Measurements from ENCODE around the gene PIK3AP1.

- TF ChIP-seq EZH2 (IDR thresholded peaks at IDR 0.05; ENCODE audit: insufficient read depth, poor library complexity, severe bottlenecking) (no peak), EZH2phosphoT487 (IDR thresholded peaks at IDR 0.05; ENCODE audit: insufficient read depth, low read depth) (no peak)
These were observed 19.0 kb downstream of the PIK3AP1 start for GRCh38 chr10:96701265-96701664.
